Urothelium cell line (cell line): ENCODE results near the gene TOGARAM2.

ENCODE experiments used
- DNase-seq: peaks from one replicate; pipeline ENCODE4 v3.0.0; 2011; ENCODE audit warnings: low spot score, mixed read lengths
- FAIRE-seq: peaks from 2 replicates; lab custom pipeline; 2011; peaks lifted over from hg19 to GRCh38; lab: Jason Lieb, UNC

The TOGARAM2 gene

DNA sequence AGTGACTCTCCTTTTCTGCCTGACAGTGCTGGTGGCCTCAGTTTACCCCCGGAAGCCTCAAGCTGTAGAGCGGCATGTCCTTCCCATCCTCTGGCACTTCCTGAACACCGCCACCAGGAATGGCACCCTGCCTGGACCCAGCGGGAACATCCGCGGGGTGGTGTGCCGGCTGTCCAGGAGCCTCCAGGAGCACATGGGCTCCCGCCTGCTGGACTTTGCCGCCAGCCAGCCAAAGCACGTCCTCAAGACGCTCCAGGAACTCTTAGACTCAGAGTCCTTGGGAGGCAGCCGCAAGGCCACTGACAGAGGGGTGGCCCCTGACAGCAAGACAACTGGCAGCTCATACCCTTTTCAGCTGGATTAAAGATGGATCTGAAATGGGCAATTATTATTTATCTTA lies 70.6 kb downstream of the TOGARAM2 start:
- no peak for FAIRE-seq
- DNase-seq: no peak

GRCh38 chr2:29052807-29053206 lies 71.7 kb downstream of the TOGARAM2 start:
- FAIRE-seq (no peak), DNase-seq (no peak)

DNA sequence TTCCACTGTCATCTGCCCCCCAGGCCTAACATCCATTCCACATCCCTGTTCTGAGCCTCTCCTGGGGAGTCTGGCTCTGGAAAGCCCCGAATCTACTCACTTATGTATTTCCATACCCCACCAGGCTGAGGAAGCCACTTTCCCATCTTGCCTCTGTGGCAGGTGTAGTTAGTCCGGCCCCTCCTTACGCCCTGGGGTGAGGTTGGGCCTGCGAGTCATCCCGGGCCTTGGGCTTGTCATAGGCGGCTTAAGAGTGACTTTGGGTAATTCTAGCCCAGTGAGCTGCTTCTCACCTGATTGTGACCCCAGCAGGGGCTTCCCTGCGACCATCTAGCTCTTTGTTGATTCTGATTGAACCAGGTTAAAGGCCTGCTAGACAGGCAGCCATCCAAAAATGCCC lies 72.1 kb downstream of the TOGARAM2 start:
- peak; percentile 63 for DNase-seq
- no peak for FAIRE-seq

DNA sequence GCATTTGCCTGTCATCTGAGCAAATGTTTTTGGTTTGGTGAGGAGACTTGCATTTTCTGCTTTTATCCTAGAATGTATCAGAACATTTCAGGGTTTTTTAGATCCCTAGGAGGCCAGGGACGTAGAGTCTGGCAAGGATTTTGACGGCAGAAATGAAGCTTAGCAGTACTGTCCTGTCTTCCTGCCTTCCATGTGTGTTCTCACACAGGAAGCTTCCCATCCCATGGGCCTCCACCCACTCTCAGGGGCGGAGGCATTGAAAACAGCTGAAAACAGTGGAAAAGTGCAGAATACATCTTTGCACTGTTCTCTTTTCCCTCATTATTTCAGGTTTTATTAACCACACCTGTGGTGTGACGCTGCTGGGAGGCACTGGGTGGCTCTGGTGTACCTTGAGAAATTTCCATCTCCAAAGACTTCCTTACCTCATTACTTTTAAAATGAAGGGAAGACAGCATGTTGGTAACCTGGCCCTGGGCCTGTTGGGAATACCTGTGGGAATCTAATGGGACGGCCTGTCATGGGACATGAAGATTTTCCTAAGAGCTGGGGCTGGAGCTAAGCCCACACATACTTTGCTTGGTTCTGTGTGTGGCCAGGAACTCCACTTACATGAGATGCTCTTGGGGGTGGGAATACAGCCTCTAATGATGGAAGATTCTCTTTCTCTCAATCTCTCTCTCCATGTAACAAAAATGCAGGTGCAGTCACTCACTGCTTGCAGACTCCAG lies 72.7 kb downstream of the TOGARAM2 start:
- peak; percentile 33 for DNase-seq
- no peak for FAIRE-seq

- FAIRE-seq (no peak), DNase-seq (peak; percentile 50)
Observed at GRCh38 chr2:29054430-29054829, 73.3 kb downstream of the TOGARAM2 start.

DNA sequence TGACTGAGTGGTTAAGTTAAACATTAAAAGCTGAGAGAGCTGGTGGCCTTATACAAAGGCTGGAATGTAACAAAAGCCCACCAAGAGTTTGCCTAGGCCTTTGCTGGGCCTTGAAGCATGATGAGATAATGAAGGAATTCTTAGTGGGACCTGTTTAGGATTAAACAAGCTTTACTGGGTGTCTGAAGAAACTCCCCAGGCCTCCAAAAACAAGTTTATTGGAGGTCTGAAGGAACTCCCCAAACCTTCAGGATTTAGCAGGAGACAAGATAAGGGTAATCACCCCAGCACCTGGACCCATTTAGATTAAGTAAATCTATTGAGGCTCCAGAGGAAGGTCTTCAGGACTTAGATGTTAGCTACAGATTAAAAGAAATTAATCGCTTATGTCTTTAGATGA lies 74.5 kb downstream of the TOGARAM2 start:
- DNase-seq (no peak), FAIRE-seq (no peak)

DNA sequence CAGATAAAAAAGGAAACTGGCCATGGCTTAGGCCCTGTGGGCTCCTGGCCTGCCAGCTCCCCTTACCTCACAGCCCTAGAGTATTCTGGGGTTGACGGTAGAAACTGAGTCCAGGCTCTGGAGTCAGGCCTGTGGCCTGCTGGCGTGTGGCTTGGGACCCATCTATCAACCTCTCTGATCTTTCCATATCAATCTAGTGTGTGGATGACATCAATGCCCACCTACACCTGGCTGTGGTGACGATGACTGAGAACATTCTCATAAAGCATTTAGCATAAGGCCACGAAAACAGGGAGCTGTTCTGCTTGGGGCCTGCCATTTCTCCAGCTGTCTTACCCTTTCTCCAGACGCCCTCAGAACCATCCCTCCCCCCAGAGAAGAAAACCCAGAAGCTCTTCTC lies 75.4 kb downstream of the TOGARAM2 start:
- DNase-seq: no peak
- FAIRE-seq: no peak

DNA sequence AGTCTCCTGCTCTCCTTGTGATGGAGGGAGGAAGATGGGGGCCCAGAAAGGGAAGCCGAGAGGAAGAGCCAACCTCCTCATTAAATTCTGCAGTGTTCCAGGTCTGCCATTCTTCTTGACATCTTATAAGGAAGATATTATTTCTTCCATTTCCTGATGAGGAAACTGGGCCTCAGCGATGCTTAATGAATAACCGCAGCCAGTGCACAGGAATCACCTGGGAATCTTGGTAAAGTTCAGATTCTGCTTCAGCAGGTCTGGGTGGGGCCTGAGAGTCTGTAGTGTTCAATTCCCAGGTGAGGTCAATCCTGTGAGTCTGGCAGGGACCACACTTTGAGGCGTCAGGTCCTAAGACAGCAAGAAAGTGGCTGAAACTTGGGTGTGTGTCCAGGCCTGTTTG lies 75.9 kb downstream of the TOGARAM2 start:
- DNase-seq (no peak), FAIRE-seq (no peak)

- FAIRE-seq: no peak
- DNase-seq: no peak
Observed at GRCh38 chr2:29059624-29060023, 78.5 kb downstream of the TOGARAM2 start.

DNA sequence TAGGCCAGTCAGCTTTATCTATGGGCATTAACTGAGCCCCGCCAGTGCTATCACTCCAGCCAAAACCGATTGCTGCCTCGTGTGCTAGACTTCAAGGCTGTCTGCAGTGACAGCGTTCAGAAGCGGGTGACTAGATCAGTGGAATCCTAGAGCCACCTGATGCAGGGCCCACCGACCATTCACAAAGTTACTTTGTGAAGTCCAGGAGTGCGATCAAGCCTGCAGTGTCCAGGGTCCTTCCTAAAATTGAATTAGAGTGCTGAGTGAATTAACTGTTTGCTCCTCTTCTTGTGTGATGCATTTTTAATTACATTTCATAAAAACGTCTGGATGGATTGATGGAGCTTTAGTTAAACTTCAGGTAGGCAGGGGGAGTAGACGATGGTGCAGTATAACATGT lies 79.3 kb downstream of the TOGARAM2 start:
- no peak for FAIRE-seq

GRCh38 chr2:29061176-29061575 lies 80.1 kb downstream of the TOGARAM2 start:
- FAIRE-seq: no peak
- DNase-seq: no peak

More for the DNA sequence above, 79.3 kb downstream of the TOGARAM2 start:
- no peak for DNase-seq

DNA sequence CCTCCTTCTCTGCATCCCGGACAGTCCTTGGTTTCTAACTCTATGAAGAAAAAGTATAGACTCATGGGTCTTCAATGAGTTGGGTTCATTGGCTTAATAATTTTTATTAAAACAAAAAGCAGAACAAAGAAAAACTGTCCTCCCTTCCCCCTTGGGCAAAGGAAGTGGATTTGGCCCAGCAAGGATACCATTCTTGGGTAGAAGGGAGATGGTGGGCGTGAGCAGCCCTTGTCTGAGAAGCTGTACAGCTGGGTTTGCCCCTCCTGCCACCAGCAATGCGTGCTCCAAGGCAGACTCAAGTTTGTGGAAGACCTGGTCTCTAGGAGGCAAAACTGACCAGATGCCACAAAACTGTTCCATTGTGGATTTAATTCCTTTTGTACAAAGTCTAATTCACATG lies 80.5 kb downstream of the TOGARAM2 start:
- no peak for FAIRE-seq
- DNase-seq: no peak

DNA sequence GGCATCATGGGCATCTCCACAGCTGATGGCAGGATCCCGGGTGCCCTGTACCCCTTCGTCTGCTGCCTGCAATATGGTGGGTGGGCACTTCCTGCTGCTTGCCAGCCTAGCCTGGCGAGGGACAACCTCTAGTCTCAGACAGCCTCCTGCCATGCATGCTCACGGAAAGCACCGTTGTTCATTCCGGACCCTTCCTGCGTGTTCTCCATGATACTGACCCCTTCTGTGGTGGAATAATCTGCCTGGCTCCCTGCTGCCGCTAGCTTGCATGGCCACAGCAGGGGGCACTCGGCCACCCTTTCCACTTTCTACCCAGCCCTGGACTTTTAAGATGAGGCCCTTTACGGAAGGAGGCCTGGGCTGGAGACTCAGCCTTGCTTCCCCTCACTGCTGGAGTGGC lies 81.3 kb downstream of the TOGARAM2 start:
- no peak for DNase-seq
- peak; percentile 30 for FAIRE-seq

- DNase-seq: no peak
- FAIRE-seq: no peak
Observed at GRCh38 chr2:29063056-29063455, 82.0 kb downstream of the TOGARAM2 start.

DNA sequence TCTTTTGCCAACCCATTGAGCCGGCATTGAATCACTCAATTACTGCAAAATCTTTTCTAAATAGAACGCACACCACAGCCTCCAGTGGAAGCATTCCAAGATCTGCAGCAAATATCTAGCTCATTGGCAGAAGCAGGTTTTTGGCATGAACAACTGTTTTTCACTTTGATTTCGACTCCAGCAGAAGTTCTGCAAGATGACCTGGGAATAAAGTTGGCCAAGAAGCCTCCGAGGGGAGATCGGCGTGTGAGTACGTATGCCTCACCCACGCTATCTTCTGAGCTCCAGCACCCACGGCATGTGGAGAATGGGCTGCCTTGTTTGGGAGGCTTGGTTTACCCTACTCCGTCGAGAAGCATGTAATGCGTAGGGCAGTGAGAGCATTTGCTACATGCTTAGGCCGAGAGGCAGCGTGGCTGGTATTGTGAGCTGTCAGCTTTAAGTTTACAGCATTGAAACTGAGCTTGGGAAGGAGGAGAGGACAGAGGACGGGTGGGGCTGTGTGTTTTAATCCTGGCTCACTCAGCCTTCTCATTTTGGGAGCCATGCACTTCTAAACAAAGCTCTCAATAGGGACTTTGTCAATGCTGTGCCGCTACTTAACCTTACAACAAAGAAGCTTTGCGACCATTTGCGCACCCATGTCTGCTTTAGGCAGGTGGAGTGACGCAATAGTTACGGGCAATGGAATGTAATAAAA lies 82.7 kb downstream of the TOGARAM2 start:
- FAIRE-seq (no peak), DNase-seq (no peak)

- DNase-seq (no peak), FAIRE-seq (no peak)
Observed at GRCh38 chr2:29064346-29064715, 83.2 kb downstream of the TOGARAM2 start.

DNA sequence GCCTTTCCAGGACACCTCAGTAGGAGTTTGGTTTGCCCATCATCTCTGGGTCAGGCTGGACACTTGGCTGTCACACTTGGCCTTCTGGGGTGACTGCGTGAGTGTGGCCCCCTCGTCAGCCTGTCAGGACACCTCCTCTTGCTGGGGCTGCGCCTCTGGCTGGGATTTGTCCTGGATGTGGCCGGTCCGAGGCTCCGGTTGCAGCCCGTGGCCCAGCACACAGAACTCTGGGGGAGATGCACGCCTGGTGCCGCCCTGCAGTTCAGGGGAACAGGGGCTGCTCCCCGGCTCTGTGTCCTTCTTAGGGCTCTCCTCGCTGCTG lies 83.6 kb downstream of the TOGARAM2 start:
- FAIRE-seq (no peak), DNase-seq (no peak)

GRCh38 chr2:29065068-29065811 lies 84.1 kb downstream of the TOGARAM2 start:
- DNase-seq: no peak
- no peak for FAIRE-seq

GRCh38 chr2:29066271-29066860 lies 85.3 kb downstream of the TOGARAM2 start:
- no peak for FAIRE-seq
- no peak for DNase-seq

GRCh38 chr2:29066997-29067605 lies 86.0 kb downstream of the TOGARAM2 start:
- DNase-seq: no peak
- FAIRE-seq: peak; percentile 50

DNA sequence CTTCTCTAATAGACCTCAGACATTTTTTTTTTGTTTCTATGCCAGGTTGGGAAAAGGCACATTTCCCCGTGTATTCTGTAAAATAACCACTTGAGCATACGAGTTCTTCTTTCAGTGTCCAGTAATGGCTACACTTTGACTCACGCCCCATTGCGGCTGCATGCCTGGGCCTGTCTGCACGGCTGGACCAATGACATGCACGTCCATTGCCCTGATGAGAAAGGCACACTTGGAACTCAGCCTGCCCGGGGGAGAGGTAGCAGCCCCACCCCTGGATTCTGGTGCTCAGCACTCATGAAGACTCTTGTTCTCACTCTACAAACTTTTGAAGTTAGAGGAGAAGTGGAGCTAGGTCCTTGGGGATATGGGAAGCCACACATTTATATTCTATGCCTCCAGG lies 87.4 kb downstream of the TOGARAM2 start:
- DNase-seq (peak; percentile 49), FAIRE-seq (no peak)
